Thyroid gland (tissue), 4 donors: ENCODE data around the gene RANBP17.

ENCODE experiments used
- POLR2A ChIP-seq, 2 donors: fragments of 450-650 bp; IDR thresholded peaks; one replicate each; pipeline ENCODE4 v1.6.1; 2017; ENCODE audit warnings: antibody characterized with exemption in 2 of 2, mild to moderate bottlenecking in 2 of 2, moderate library complexity in 1 of 2
- TF ChIP-seq, protein P1 (sequence below), 6 experiments: fragments of 200-600 bp in 3 of 6; fragments of 450-650 bp in 3 of 6; sonication (generic) in 3 of 6; IDR thresholded peaks; one replicate each; pipeline ENCODE4 v1.5.1; 2016 to 2019; ENCODE audit warnings: antibody characterized with exemption in 6 of 6, mild to moderate bottlenecking in 2 of 6, inconsistent platforms in 1 of 6, moderate library complexity in 1 of 6

DNA sequence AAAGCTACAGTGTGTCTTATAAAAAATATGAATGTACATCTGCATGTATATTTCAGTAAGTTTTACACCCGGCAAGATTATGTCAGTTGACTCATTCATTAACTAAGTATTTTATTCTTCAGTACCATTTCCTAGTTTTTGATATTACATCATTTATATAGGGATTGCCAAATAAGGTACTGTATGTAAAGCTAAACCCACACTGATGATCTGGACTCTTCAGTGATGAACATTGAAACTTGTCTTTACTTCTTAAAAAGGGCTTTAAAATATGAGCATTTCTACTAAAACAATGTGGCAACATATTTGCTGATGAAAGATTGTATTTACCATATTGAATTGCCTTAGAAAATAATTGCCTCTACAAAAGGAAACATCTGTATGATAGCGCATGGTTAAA is 295.5 kb downstream of the RANBP17 start:
- TF ChIP-seq, protein P1, sequence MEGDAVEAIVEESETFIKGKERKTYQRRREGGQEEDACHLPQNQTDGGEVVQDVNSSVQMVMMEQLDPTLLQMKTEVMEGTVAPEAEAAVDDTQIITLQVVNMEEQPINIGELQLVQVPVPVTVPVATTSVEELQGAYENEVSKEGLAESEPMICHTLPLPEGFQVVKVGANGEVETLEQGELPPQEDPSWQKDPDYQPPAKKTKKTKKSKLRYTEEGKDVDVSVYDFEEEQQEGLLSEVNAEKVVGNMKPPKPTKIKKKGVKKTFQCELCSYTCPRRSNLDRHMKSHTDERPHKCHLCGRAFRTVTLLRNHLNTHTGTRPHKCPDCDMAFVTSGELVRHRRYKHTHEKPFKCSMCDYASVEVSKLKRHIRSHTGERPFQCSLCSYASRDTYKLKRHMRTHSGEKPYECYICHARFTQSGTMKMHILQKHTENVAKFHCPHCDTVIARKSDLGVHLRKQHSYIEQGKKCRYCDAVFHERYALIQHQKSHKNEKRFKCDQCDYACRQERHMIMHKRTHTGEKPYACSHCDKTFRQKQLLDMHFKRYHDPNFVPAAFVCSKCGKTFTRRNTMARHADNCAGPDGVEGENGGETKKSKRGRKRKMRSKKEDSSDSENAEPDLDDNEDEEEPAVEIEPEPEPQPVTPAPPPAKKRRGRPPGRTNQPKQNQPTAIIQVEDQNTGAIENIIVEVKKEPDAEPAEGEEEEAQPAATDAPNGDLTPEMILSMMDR (IDR thresholded peaks at IDR 0.05): no peak
- TF ChIP-seq POLR2A (IDR thresholded peaks at IDR 0.05): no peak
